HCT116 (cell line): ENCODE measurements around the gene NOL9.
"Not testable (repeated sequence)": the region's sequence is repeated elsewhere in the genome, so short reads cannot be mapped to it uniquely, and the experiment has no call there.

Experiments
- CEBPB ChIP-seq: IDR thresholded peaks from 2 replicates; pipeline ENCODE4 v1.6.1; 2012; ENCODE audit warnings: low read depth
- ELF1 ChIP-seq: IDR thresholded peaks from 2 replicates; pipeline ENCODE4 v1.6.1; 2012; ENCODE audit warnings: low read depth, borderline replicate concordance
- EZH2 ChIP-seq: fragments of 200-600 bp; sonication (generic); IDR thresholded peaks from 2 replicates; pipeline ENCODE4 v1.6.1; 2017; ENCODE audit warnings: antibody characterized with exemption, mixed run types
- POLR2A ChIP-seq: IDR thresholded peaks from 2 replicates; pipeline ENCODE4 v1.7.0; 2011; ENCODE audit warnings: borderline replicate concordance; ENCODE audit not compliant: insufficient read depth, insufficient read length; ENCODE audit errors: extremely low read depth
- SRF ChIP-seq: IDR thresholded peaks from 2 replicates; pipeline ENCODE4 v1.6.1; 2012; ENCODE audit warnings: low read depth
- ZNF274 ChIP-seq: fragments of 200-500 bp; sonication (Bioruptor generic); IDR thresholded peaks from 2 replicates; pipeline ENCODE4 v1.6.1; 2014; ENCODE audit warnings: mild to moderate bottlenecking, low read depth, low read length, inconsistent platforms
- TF ChIP-seq, protein P1 (sequence below), 3 experiments: fragments of 200-600 bp in 1 of 3; sonication (generic) in 1 of 3; IDR thresholded peaks in 2 of 3; conservative IDR thresholded peaks in 1 of 3; 2 replicates each; pipeline ENCODE4 v1.5.1; 2012 to 2017; ENCODE audit warnings: low read depth in 2 of 3, low read length in 2 of 3, antibody characterized with exemption in 1 of 3, borderline replicate concordance in 1 of 3, control low read depth in 1 of 3, mild to moderate bottlenecking in 1 of 3, mixed read lengths in 1 of 3, mixed run types in 1 of 3, moderate library complexity in 1 of 3; ENCODE audit not compliant: insufficient read depth in 1 of 3

DNA sequence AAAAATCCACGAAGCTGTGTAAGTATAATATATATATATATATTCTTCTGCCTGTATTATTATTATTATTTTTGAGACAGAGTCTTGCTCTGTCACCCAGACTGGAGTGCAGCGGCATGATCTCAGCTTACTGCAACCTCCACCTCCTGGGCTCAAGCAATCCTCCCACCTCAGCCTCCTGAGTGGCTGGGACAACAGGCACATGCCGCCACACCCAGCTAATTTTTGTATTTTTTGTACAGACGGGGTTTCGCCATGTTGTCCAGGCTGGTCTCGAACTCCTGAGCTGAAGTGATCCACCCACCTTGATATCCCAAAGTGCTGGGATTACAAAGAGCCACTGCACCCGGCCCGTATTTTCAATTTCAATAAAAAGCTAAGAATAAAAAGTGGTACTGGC lies 45.7 kb upstream of the NOL9 start:
- TF ChIP-seq, protein P1, sequence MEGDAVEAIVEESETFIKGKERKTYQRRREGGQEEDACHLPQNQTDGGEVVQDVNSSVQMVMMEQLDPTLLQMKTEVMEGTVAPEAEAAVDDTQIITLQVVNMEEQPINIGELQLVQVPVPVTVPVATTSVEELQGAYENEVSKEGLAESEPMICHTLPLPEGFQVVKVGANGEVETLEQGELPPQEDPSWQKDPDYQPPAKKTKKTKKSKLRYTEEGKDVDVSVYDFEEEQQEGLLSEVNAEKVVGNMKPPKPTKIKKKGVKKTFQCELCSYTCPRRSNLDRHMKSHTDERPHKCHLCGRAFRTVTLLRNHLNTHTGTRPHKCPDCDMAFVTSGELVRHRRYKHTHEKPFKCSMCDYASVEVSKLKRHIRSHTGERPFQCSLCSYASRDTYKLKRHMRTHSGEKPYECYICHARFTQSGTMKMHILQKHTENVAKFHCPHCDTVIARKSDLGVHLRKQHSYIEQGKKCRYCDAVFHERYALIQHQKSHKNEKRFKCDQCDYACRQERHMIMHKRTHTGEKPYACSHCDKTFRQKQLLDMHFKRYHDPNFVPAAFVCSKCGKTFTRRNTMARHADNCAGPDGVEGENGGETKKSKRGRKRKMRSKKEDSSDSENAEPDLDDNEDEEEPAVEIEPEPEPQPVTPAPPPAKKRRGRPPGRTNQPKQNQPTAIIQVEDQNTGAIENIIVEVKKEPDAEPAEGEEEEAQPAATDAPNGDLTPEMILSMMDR (IDR thresholded peaks at IDR 0.05 in 2 of 3, conservative IDR thresholded peaks at IDR 0.05 in 1 of 3; ENCODE audit: borderline replicate concordance in 1 of 3, insufficient read depth in 1 of 3, low read depth in 2 of 3, low read length in 2 of 3), result not testable (repeated sequence)
- TF ChIP-seq SRF, CEBPB, ZNF274, POLR2A, EZH2, ELF1: not testable (repeated sequence)
